Germinal center (tissue), 1 donor: Measurements from ENCODE around the gene PRR29.
"Not testable (repeated sequence)": the region's sequence is repeated elsewhere in the genome, so short reads cannot be mapped to it uniquely, and the experiment has no call there.

Experiments used
- DNase-seq: peaks from one replicate; pipeline ENCODE4 v3.0.0; 2012; ENCODE audit warnings: mixed read lengths, low spot score

The PRR29 gene

GRCh38 chr17:64015447-64015846 lies 17.3 kb downstream of the PRR29 start:
- DNase-seq: no peak

DNA sequence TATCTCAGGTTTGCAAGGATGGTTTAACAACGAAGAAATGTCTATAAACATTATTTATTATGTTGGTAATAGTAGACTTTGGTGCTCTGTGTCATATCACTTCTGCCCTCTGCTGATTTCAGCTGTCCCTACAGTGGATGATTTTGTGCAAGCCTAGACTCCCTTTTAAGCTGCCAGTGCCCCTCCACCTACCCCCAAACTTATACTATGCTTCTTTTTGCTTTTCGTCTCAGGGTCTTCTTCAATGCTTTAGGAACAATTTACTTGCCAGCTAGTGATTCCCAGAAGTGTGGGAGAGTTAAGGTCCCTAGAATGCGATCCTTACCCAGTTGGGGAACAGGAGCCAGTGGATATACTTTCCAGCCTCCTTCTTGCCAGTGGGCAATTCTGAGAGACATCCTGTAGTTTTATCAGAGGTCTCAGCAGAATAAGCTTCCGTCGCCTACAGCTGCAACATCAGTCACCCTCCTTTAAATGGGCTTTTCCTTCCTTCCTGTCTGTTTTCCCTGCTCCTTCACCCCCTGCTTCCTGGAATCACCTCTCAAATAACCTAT lies 18.2 kb downstream of the PRR29 start:
- no peak for DNase-seq

- no peak for DNase-seq
Measured at GRCh38 chr17:64016974-64017373, 18.8 kb downstream of the PRR29 start.

DNA sequence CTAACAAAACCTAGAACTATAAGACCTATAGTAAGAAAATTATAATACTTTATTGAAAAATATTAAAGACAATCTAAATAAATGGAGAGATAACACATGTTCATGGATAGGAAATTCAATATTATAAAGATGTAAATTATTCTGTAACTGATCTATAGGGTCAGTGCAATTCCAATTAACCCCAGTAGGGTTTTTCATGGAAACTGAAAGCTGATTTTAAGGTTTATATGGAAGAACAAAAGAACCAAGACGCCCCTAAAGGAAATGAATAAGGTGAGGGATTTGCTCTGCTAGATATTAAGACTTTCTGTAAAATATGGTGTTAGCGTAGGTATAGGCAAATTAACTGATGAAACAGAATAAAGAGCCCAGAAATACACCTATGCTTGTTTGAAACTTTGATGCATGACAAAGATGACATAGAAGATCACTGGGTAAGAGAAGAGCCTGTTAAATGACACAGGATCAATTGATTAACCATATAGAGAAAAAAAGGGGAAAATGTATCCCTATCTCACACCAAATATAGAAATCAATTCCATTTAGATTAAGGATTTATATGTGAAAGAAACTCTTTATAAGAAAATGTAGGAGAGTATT lies 19.3 kb downstream of the PRR29 start:
- DNase-seq: no peak

DNA sequence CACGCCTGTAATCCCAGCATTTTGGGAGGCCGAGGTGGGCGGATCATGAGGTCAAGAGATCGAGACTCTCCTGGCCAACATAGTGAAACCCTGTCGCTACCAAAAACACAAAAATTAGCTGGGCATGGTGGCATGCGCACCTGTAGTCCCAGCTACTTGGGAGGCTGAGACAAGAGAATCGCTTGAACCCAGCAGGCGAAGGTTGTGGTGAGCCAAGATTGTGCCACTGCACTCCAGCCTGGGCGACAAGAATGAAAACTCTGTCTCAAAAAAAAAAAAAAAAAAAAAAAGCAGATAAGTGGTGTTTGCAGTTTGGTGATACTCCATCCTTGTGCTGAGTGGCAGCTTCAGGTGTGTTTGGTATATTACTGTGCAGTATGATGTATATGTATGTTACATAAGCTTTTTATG lies 21.4 kb downstream of the PRR29 start:
- not testable (repeated sequence) for DNase-seq

DNA sequence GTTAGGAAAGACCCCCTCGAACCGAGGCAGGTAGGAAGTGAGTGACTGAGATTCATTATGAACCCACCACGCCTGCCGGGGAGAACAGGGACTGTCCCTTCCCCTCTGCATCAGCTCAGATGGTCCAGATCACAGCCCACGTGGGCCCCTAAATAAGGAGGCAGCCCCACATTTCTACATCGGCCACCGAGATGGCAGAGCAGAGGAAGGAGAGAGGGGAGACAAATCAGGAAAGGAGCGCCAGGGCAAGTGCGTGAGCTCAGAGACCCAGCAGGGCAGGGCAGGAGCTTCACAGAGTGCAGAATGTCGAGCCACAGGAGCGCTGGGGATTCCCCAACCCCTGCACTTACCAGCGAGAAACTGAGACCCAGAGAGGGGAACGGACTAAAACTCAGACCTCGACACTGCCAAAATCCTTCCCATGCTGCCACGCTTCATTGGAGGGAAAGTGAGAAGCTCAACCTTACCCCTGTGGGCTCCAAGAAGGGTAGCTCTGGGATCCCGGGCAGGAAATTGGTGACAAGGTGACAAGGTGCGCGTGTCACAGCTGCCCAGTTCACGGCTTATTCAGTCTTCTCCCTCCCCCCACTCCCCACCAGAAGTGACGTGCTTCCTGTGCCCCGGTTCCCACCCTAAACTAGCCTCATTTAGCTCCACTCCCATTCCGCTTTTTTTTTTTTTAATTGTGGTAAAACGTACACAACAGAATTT lies 22.1 kb downstream of the PRR29 start, which contains the start of gene ICAM2:
Gene ICAM2 (minus strand): TSS at position 578 of the 711 bp plus-strand sequence. CDS start 13,942 bp downstream, outside the sequence.
- DNase-seq: peak; percentile 52

DNA sequence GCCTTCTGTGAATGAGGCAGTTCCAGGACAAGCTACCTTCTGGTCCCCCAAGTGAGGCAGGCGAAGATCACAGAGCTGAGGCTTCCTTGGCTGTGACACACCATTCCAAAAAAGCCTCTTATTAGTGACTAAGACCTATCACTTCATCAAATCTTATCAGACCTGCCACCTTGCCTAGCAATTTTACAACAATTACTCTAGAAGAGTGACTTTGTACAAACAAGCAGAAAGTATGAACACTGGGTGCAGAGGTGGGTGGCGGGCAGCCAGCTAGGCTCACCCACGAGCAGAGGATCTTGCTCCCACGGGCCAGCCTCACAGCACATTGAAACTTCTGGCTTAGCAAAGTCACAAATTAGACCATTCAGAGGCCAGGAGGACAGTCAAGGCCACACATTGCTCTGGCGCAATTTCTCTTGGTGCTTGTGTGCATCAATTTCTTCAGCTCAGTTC lies 24.5 kb downstream of the PRR29 start:
- no peak for DNase-seq

DNA sequence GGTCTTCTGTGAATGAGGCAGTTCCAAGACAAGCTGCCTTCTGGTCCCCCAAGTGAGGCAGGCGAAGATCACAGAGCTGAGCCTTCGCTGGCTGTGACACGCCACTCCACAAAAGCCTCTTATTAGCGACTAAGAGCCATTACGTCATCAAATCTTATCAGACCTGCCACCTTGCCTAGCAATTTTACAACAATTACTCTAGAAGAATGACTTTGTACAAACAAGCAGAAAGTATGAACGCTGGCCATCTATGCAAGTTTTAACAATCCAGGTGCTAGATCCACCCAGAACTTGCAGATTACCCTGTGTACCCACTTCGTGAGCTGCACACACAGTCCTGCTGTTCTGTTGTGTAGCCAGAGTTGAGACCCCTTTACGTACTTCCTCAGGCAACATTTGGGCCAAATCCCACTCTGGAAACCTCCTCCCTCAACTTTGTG lies 26.1 kb downstream of the PRR29 start:
- no peak for DNase-seq

GRCh38 chr17:64024781-64025731 lies 26.9 kb downstream of the PRR29 start:
- DNase-seq: no peak

DNA sequence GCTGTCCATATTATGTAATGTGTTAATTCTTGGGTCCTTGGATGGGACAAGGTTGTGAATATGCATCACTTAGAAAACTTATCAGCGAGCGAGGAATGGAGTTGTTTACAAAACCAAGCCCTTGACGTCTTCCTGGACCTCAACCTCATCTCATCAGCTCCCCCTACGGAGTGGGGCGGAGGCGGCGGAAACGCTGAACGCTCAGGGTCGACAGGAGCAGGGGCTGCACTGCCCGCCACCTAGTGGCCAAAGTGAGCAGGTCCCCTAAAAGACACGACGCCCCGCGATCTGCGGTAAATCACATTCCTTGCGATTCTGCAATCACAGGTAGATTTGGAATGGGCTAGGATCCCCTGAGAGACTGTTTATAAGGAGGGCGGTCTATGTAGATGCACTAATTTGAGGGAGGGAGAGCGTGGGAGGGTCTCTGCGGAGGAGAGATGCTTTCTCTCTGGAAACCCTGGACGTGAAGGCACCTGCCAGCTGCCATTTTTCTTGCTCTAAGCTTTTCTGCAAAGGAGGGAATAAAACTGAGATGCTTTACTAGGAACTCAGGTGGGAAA lies 27.7 kb downstream of the PRR29 start:
- DNase-seq: peak; percentile 77

- peak; percentile 63 for DNase-seq
Measured at GRCh38 chr17:64028874-64029464, 30.8 kb downstream of the PRR29 start.

GRCh38 chr17:64032081-64032480 lies 33.9 kb downstream of the PRR29 start:
- DNase-seq: no peak

DNA sequence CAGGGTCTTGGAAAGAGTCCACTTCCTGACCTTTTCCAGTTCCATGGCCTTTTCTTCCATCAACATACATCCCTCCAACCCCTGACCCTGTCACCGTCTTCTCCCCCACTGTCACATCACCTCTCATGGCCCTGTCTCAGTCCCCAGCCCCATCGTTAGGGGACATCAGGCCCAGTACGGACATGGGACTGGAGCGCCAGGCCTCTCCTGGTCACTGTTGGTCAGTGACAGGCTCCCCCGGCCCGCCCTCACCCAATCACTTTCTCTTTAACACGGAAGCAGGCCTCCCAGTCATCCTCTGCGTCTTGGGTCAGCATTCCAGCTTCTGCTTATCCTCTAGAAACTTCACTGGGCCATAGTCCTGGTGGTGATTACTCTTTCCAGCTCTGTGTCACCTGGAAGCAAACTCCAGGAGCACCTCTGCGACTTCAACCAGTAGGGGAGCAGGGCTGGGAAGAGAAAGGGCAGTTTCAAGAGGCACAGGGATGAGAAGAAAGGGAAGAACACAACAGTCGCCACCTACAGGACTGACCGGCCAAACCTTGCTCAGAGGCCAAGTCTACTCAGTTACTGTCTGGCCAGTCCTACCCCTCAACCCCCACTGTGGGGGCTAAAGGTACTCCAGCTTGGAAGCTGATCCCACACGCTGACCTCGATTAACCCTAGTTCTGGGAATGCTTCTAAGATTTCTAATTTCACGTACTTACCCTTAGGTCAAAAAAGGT lies 38.2 kb downstream of the PRR29 start:
- no peak for DNase-seq

DNA sequence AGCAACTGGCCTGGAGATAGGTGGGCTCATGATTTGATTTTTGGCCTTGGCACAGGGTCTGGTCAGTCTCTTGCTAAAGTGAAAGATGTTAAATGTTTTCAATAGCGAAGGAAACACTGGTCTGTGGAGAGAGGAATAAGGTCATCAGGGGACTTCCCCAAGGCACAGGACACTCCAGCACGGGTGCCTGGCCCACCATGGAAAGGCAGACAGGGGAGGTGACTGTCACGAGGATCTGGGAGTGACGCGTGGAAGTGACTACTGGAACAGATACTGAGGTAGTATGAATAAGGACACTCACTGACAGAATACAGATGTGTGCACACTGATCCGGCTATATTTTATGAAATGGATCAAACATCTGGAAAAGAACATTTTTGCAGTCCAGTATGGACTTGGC lies 39.0 kb downstream of the PRR29 start:
- DNase-seq: no peak

DNA sequence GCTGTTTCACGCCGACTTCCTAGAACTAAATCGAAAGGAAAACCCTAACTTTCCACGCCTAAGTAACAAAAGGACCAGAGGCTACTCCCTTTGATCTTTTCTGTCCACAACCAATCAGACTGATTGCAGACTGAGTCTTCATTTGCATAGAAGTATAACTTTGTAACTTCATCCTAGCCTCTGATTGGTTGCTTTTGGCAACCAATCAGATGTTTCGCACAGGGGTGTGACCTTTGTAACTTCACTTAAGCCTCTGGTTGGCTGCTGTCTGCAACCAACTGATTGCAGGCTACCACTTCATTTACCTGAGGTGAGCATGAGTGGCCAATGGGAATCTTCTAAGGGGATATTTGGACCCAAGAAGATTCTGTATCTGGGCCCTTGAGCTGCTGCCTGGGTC lies 39.7 kb downstream of the PRR29 start:
- DNase-seq: no peak

DNA sequence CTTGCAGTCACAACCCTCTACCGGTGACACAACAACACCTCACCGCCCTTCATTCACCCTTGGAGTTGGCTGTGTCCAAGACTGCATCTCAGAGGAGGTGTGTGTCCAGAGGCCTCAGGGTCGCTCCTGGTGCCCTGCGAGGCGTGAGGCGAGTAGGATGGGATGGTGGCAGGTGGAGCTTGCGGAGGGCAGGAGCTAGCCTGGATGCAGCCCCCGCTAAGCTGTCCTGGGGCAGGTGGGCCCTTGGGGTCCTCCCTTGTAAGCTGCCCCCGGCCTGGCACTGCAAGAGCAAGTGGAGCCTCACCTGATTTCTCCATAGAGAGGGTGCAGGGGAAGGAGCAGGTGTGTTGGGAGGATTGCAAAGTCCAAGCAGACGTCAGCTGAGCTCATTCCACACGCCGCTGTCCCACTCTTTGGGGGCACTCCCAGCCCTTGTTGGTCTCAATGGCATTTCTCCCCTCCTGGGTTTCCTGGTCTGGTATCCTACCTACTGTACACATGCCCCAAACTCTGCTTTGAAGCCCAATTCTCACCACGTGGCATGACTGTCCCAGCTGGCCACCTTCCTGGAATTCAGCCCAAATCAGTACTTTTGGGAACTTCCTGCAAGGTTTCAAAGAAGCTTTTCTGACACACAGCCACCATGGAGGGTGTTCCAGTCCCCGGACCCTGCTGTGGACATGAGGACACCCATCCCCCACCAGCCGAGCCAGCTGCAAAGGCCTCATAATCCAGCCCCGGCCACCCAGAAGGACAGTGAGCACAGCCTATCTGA lies 40.4 kb downstream of the PRR29 start:
- DNase-seq: no peak

DNA sequence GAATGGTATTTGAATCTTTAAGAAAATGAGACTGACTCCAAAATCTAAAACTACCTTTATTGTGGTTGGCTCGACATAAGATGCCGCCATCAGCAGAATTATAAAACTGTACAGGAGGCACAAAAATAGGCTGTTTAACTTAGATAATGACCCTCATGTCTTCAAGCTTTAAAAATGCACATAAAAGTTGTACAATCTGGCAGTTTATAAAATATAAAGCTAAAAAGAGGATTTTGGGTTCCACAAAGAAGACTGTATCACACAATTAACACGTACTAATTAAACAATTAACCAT lies 40.9 kb downstream of the PRR29 start:
- no peak for DNase-seq

- no peak for DNase-seq
Measured at GRCh38 chr17:64040206-64040605, 42.1 kb downstream of the PRR29 start.

GRCh38 chr17:64041912-64042311 lies 43.8 kb downstream of the PRR29 start:
- DNase-seq: no peak
